BE2C (cell line): ENCODE results near the gene TACR2.
A peak's percentile ranks its signal among the peaks of the same experiment; 100 is the strongest.

Source experiments
- DNase-seq: peaks from one replicate; pipeline ENCODE4 v3.0.0-alpha.2; 2020
- H3K27me3 ChIP-seq: fragments of 250-450 bp; sonication (Bioruptor Pico); 2 replicates; pipeline ENCODE4 v1.5.1; 2020; ENCODE audit warnings: mild to moderate bottlenecking
- H3K36me3 ChIP-seq: fragments of 250-450 bp; sonication (Bioruptor Pico); 2 replicates; pipeline ENCODE4 v1.5.1; 2020; ENCODE audit warnings: mild to moderate bottlenecking
- H3K4me1 ChIP-seq: fragments of 250-450 bp; sonication (Bioruptor Pico); 2 replicates; pipeline ENCODE4 v1.5.1; 2020
- H3K4me3 ChIP-seq: 2 replicates; pipeline ENCODE4 v1.5.1; 2011; ENCODE audit warnings: low read depth, low read length
- H3K9me3 ChIP-seq: fragments of 250-450 bp; sonication (Bioruptor Pico); 2 replicates; pipeline ENCODE4 v1.5.1; 2020
- CTCF ChIP-seq: IDR thresholded peaks from 2 replicates; pipeline ENCODE4 v1.5.1; 2012; ENCODE audit warnings: mild to moderate bottlenecking, low read depth, low read length

The TACR2 gene

GRCh38 chr10:69406302-69406811 lies 10.4 kb downstream of the TACR2 start:
- no peak for TF ChIP-seq CTCF
- no peak overlapping the region for H3K4me3 ChIP-seq
- H3K27me3 ChIP-seq = no peaks in the 10 kb centered on the region
- peaks cover 11% of the 10 kb centered on the region for H3K4me1 ChIP-seq
- H3K36me3 ChIP-seq = peaks cover 8% of the 10 kb centered on the region
- peak; percentile 60 for DNase-seq
- H3K9me3 ChIP-seq = no peaks in the 10 kb centered on the region

- peaks cover 11% of the 10 kb centered on the region for H3K4me1 ChIP-seq
- H3K9me3 ChIP-seq = no peaks in the 10 kb centered on the region
- no peak overlapping the region for H3K4me3 ChIP-seq
- H3K27me3 ChIP-seq = no peaks in the 10 kb centered on the region
- H3K36me3 ChIP-seq = peaks cover 18% of the 10 kb centered on the region
- TF ChIP-seq CTCF = no peak
- no peak for DNase-seq
These were observed 11.5 kb downstream of the TACR2 start for GRCh38 chr10:69405221-69405620.

DNA sequence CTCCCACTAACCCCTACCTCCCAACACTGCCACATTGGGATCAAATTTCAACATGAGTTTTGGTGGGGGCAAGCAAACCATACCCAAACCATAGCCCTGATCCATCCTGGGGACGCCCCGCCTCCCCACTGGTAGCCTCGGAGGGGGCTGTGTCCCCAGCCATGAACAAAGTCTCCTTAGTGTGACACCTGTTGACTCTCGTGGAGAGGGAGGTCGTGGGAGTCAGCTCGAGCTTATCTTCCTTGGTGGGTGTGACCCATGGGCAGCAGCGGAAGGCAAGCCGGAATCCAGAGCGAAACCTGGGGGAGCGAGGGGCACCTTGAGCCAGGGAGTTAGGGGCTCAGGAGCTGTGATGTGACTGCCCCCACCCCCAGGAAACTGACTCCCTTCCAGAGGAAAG lies 11.9 kb downstream of the TACR2 start:
- no peak for DNase-seq
- H3K4me3 ChIP-seq = no peak overlapping the region
- no peaks in the 10 kb centered on the region for H3K27me3 ChIP-seq
- peaks cover 20% of the 10 kb centered on the region for H3K36me3 ChIP-seq
- no peak for TF ChIP-seq CTCF
- no peaks in the 10 kb centered on the region for H3K9me3 ChIP-seq
- peaks cover 11% of the 10 kb centered on the region for H3K4me1 ChIP-seq

- no peak for DNase-seq
- H3K36me3 ChIP-seq = peaks cover 32% of the 10 kb centered on the region
- no peak overlapping the region for H3K4me3 ChIP-seq
- peaks cover 6% of the 10 kb centered on the region for H3K4me1 ChIP-seq
- no peaks in the 10 kb centered on the region for H3K27me3 ChIP-seq
- TF ChIP-seq CTCF = no peak
- no peaks in the 10 kb centered on the region for H3K9me3 ChIP-seq
These were observed 13.2 kb downstream of the TACR2 start for GRCh38 chr10:69403519-69403918.

- TF ChIP-seq CTCF = no peak
These were observed 13.7 kb downstream of the TACR2 start for GRCh38 chr10:69403066-69403465.

GRCh38 chr10:69402386-69402785 lies 14.3 kb downstream of the TACR2 start:
- TF ChIP-seq CTCF = no peak
- Histone ChIP-seq H3K36me3 (peaks cover 34% of the 10 kb centered on the region), H3K4me3 (no peak overlapping the region)

More at GRCh38 chr10:69403066-69403465, 13.7 kb downstream of the TACR2 start:
- Histone ChIP-seq H3K4me3 (no peak overlapping the region), H3K9me3 (no peaks in the 10 kb centered on the region), H3K36me3 (peaks cover 34% of the 10 kb centered on the region), H3K4me1 (peaks cover 6% of the 10 kb centered on the region), H3K27me3 (no peaks in the 10 kb centered on the region)
- DNase-seq = no peak

More at GRCh38 chr10:69402386-69402785, 14.3 kb downstream of the TACR2 start:
- Histone ChIP-seq H3K4me1 (peaks cover 9% of the 10 kb centered on the region), H3K9me3 (no peaks in the 10 kb centered on the region), H3K27me3 (no peaks in the 10 kb centered on the region)
- DNase-seq = no peak
